Mucosa of descending colon (tissue), 3 donors: ENCODE results near the gene ZNF493. TPM values are rescaled to one million over a fixed set of nuclear protein-coding genes. Genes with fewer than 3 reads are reported as not detected.

ENCODE experiments used
- ATAC-seq: fragments of 200-7000 bp; cut with Tn5 transposase; one replicate; pipeline ENCODE4 v1.9.1; 2020; ENCODE audit warnings: mild to moderate bottlenecking, moderate library complexity
- DNase-seq, 3 donors: peaks; one replicate each; pipeline ENCODE4 v3.0.0-alpha.2; 2020
- H3K36me3 ChIP-seq: fragments of 200-600 bp; one replicate; pipeline ENCODE4 v1.8.0; 2021; ENCODE audit warnings: low read depth, mild to moderate bottlenecking
- H3K4me1 ChIP-seq: fragments of 200-600 bp; one replicate; pipeline ENCODE4 v1.8.0; 2021; ENCODE audit warnings: low read depth, mild to moderate bottlenecking
- H3K4me3 ChIP-seq: fragments of 200-600 bp; one replicate; pipeline ENCODE4 v1.8.0; 2021; ENCODE audit warnings: mild to moderate bottlenecking
- H3K9me3 ChIP-seq: fragments of 200-600 bp; one replicate; pipeline ENCODE4 v1.8.0; 2021; ENCODE audit warnings: mild to moderate bottlenecking
- intact Hi-C, 2 donors: fragments of 100-400 bp; cut with DNase I in 1 of 2; cut with micrococcal nuclease in 1 of 2; formaldehyde crosslinking; loops; one replicate each; pipeline versions ENCODE4 v1.11.0 to v1.11.1; 2022; cut with DNase I, micrococcal nuclease
- total RNA-seq, 3 donors: library from RNA; stranded (reverse); fragmentation: NEBNext Ultra II Directional in 2 of 3; extraction: Animal tissue kit (Norgen Biotek cat#: 25700) in 2 of 3; gene quantifications; one replicate each; pipeline versions ENCODE4 v1.2.1 to v1.2.4, GENCODE V29; 2021 to 2023
- TF ChIP-seq, protein P1 (sequence below): fragments of 200-600 bp; IDR thresholded peaks from one replicate; pipeline ENCODE4 v1.8.0; 2022; ENCODE audit warnings: antibody characterized with exemption, mild to moderate bottlenecking
- donor health status: DM: no; HTN: no; CAD: no; lungs with moderate emphysema.
- donor health status: DM: no; HTN: no; CAD: no.
- donor health status: DM: no; HTN: yes; CAD: no.

The ZNF493 gene
- total RNA-seq, 3 donors from 2014 or later = 15.7 to 33.4 (median 31.7) TPM

DNA sequence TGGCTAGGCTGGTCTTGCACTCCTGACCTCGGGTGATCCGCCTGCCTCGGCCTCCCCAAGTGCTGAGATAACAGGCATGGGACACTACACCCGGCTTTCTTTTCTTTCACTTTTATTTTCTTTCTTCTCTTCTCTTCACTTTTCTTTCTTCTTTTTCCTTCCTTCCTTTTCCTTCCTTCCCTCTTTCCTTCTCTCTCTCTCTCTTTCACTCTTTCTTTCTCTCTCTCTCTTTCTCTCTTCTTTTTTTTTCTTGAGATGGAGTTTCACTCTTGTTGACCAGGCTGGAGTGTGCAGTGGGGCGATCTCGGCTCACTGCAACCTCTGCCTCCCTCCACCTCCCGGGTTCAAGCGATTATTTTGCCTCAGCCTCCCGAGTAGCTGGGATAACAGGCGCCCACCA, 812 bp upstream of the ZNF493 start:
- intact Hi-C loops = no loop called here
- no peak overlapping the region for H3K4me3 ChIP-seq
- peaks cover 10% of the 10 kb centered on the region for H3K9me3 ChIP-seq
- ATAC-seq = no peak
- H3K36me3 ChIP-seq = peaks cover 6% of the 10 kb centered on the region
- TF ChIP-seq, protein P1, sequence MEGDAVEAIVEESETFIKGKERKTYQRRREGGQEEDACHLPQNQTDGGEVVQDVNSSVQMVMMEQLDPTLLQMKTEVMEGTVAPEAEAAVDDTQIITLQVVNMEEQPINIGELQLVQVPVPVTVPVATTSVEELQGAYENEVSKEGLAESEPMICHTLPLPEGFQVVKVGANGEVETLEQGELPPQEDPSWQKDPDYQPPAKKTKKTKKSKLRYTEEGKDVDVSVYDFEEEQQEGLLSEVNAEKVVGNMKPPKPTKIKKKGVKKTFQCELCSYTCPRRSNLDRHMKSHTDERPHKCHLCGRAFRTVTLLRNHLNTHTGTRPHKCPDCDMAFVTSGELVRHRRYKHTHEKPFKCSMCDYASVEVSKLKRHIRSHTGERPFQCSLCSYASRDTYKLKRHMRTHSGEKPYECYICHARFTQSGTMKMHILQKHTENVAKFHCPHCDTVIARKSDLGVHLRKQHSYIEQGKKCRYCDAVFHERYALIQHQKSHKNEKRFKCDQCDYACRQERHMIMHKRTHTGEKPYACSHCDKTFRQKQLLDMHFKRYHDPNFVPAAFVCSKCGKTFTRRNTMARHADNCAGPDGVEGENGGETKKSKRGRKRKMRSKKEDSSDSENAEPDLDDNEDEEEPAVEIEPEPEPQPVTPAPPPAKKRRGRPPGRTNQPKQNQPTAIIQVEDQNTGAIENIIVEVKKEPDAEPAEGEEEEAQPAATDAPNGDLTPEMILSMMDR = no peak
- no peak for DNase-seq
- peaks cover 8% of the 10 kb centered on the region for H3K4me1 ChIP-seq

DNA sequence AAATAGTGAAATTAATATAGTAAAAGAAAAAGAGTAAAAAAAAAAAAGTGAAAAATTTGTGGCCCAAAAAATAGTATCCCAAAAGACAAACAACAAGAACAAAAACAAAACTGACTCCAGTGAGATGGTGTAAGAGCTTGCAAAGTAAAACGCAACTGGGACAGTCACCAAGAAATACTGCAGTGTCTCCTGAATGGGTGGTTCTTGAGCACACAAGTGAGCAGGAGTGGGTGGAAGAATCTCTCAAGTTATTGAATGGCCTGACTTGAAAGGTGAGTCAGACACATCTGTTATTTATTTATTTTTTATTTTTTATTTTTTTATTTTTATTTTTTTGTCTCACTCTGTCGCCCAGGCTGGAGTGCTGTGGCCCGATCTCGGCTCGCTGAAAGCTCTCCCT, 1.9 kb downstream of the ZNF493 start:
- no peak for ATAC-seq
- Histone ChIP-seq H3K9me3 (peaks cover 16% of the 10 kb centered on the region), H3K36me3 (peaks cover 6% of the 10 kb centered on the region), H3K4me1 (peaks cover 8% of the 10 kb centered on the region), H3K4me3 (no peak overlapping the region)
- DNase-seq = no peak
- TF ChIP-seq, protein P1 = no peak
- intact Hi-C loops = no loop called here

GRCh38 chr19:21402303-21402985, 5.5 kb downstream of the ZNF493 start:
- Histone ChIP-seq H3K4me1 (peaks cover 8% of the 10 kb centered on the region), H3K4me3 (no peak overlapping the region), H3K36me3 (peaks cover 6% of the 10 kb centered on the region), H3K9me3 (peaks cover 38% of the 10 kb centered on the region)
- intact Hi-C loops = no loop called here
- TF ChIP-seq, protein P1 = no peak
- no peak for ATAC-seq
- no peak for DNase-seq

GRCh38 chr19:21410166-21410565, 13.2 kb downstream of the ZNF493 start:
- DNase-seq (no peak), ATAC-seq (no peak)
- intact Hi-C loops = no loop called here
- Histone ChIP-seq H3K4me1 (no peaks in the 10 kb centered on the region), H3K9me3 (peaks cover 60% of the 10 kb centered on the region), H3K4me3 (no peak overlapping the region), H3K36me3 (no peaks in the 10 kb centered on the region)
- TF ChIP-seq, protein P1 = no peak

DNA sequence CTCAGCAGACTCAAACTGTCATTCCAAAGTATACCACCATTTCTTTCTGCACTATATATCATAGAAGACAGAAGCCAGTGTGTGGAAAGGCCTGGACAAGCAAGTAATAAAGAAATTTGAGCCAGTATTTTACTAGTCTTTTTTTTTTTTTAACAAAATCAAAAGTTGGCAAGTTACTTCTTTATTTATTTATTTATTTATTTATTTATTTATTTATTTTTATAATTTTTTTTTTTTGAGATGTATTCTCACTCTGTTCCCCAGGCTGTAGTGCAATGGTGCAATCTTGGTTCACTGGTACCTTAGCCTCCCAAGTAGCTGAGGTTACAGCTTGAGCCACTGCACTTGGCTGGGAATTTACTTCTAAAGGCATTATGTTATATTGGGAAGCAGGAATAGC, 25.3 kb downstream of the ZNF493 start:
- TF ChIP-seq, protein P1 = no peak
- intact Hi-C loops = no loop called here
- H3K4me3 ChIP-seq = no peak overlapping the region
- H3K36me3 ChIP-seq = no peaks in the 10 kb centered on the region
- peaks cover 95% of the 10 kb centered on the region for H3K9me3 ChIP-seq
- H3K4me1 ChIP-seq = no peaks in the 10 kb centered on the region
- no peak for DNase-seq
- no peak for ATAC-seq
